Heart right ventricle (tissue), 16 donors: ENCODE measurements around the gene SEPTIN1. TPM values are rescaled to one million over a fixed set of nuclear protein-coding genes. Genes with fewer than 3 reads are reported as not detected.

Source experiments
- ATAC-seq, 8 donors: fragments of 200-7000 bp; cut with Tn5 transposase; one replicate each; pipeline ENCODE4 v1.9.1; 2020; ENCODE audit warnings: mild to moderate bottlenecking in 8 of 8, moderate library complexity in 8 of 8, moderate number of reproducible peaks in 1 of 8
- DNase-seq, 2 donors: peaks; one replicate each; pipeline ENCODE4 v3.0.0-alpha.2; 2020
- H3K27ac ChIP-seq, 10 donors: fragments of 200-600 bp; sonication (generic) in 2 of 10; one replicate each; pipeline versions ENCODE4 v1.5.0 to v1.8.0; 2020 to 2022; ENCODE audit warnings: mild to moderate bottlenecking in 3 of 10
- H3K27me3 ChIP-seq, 7 donors: fragments of 200-600 bp; one replicate each; pipeline ENCODE4 v1.8.0; 2021 to 2022; ENCODE audit warnings: mild to moderate bottlenecking in 2 of 7
- H3K36me3 ChIP-seq, 9 donors: fragments of 200-600 bp; sonication (generic) in 1 of 9; one replicate each; pipeline versions ENCODE4 v1.5.0 to v1.8.0; 2020 to 2022; ENCODE audit warnings: mild to moderate bottlenecking in 2 of 9
- H3K4me1 ChIP-seq, 9 donors: fragments of 200-600 bp; sonication (generic) in 1 of 9; one replicate each; pipeline versions ENCODE4 v1.5.0 to v1.8.0; 2020 to 2022; ENCODE audit warnings: mild to moderate bottlenecking in 4 of 9
- H3K4me3 ChIP-seq, 10 donors: fragments of 200-600 bp; sonication (generic) in 2 of 10; one replicate each; pipeline versions ENCODE4 v1.5.0 to v1.8.0; 2020 to 2022; ENCODE audit warnings: mild to moderate bottlenecking in 7 of 10, moderate library complexity in 2 of 10
- H3K9me3 ChIP-seq, 11 donors: fragments of 200-600 bp in 10 of 11; sonication (generic) in 2 of 11; one replicate each; pipeline versions ENCODE4 v1.5.0 to v1.8.0; 2013 to 2022; ENCODE audit warnings: mild to moderate bottlenecking in 2 of 11, control low read depth in 1 of 11, moderate library complexity in 1 of 11
- WGBS, 2 donors: extraction: QIAGEN DNeasy Blood & Tissue Kit; methylation state at CpG; one replicate each; pipeline ENCODE4 v1.1.7; 2013; ENCODE audit warnings: inconsistent platforms in 1 of 2; 5-methylcytosine and 5-hydroxymethylcytosine counted together
- intact Hi-C, 10 donors: fragments of 100-400 bp; cut with DNase I; formaldehyde crosslinking; loops; one replicate each; pipeline versions ENCODE4 v1.11.1 to v1.14.2; 2022
- polyA plus RNA-seq, 2 donors: library from polyadenylated mRNA; stranded (reverse); fragments of 200-250 nt; gene quantifications; one replicate each; pipeline ENCODE4 v1.2.3, GENCODE V29; 2013
- total RNA-seq, 10 donors: library from RNA; stranded (reverse); fragmentation: NEBNext Ultra II Directional in 3 of 10; extraction: Animal tissue kit (Norgen Biotek cat#: 25700) in 3 of 10; gene quantifications; one replicate each; pipeline versions ENCODE4 v1.2.1 to v1.2.4, GENCODE V29; 2021 to 2023
- TF ChIP-seq, protein P1 (sequence below), 9 donors: fragments of 200-600 bp; sonication (generic) in 2 of 9; IDR thresholded peaks; one replicate each; pipeline versions ENCODE4 v1.5.0 to v1.8.0; 2021 to 2022; ENCODE audit warnings: antibody characterized with exemption in 9 of 9, mild to moderate bottlenecking in 5 of 9, moderate library complexity in 1 of 9
- donor health status: Arrhythmogenic right ventricular cardiomyopathy.
- donor health status: ischemic (EF 13 %, LVEDD 7.1; RV severe dilation, severe dysfunction).
- donor health status: healthy with polysubstance abuse.
- donor health status: DM: no; HTN: yes; CAD: no.
- donor health status: DM: no; HTN: no; CAD: no.
- donor health status: ischemic (EF 25% LVEDD 6.9; RV normal size, moderate dysfunction).
- donor health status: ischemic (EF 25% LVEDD 5.7; RV mildly dilated, moderate dysfunction).
- donor health status: healthy.
- donor health status: DM: yes; HTN: yes; CAD: no.
- donor health status: Ischemic cardiomyopathy.
- donor health status: ischemic (EF 35%, LVEDD 5.7; RV mildly dilated, moderate dysfunction).
- donor health status: nonischemic (EF 11% LVEDD 7.7; RV severe dilation, severe dysfunction).
- donor health status: DM: yes; HTN: yes; CAD: no.
- donor health status: PGD.
- donor health status: ischemic (EF 29% LVEDD 5.4; RV normal size, mild dysfunction).
- donor health status: nonischemic (EF 23%, LVEDD 6.1; RV moderate dilation, normal function).

The SEPTIN1 gene
- total and polyA plus RNA-seq, 12 donors: 0.78 to 6.8 (median 1.4) TPM

DNA sequence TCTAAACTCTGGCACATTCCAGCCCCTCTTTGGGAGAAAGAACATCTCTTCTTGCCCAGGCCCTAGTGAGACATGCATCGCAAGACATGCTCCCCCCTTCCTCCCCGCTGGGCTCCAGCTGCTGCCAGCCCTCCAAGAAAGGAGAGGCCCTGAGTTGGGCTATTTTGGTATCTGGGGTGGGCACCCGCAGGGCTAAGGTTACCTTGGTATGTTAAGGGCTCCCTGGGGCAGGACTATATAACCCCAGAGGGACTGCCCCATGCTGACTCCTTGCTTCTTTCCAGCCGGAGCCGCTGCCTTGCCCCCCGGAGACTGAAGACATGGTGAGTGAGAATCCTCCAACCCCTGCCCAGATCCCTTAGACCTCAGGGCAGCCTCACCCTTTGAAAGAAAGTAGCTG, 7.8 kb downstream of the SEPTIN1 start, which contains the start of gene MYL11:
MYL11 (plus strand) TSS at position 265 of the 400 bp plus-strand sequence; CDS start at position 321, 56 bp downstream.
- Histone ChIP-seq H3K36me3 (no peaks in the 10 kb centered on the region), H3K27ac (no peak within 1 kb of the TSS), H3K9me3 (no peaks in the 10 kb centered on the region), H3K4me3 (no peak within 1 kb of the TSS), H3K4me1 (peaks cover 10 to 37% (median 22%) of the 10 kb centered on the region in 9 donors), H3K27me3 (no peaks in the 10 kb centered on the region)
- no peak for DNase-seq
- ATAC-seq: no peak
- intact Hi-C loops: no loop called here
- TF ChIP-seq, protein P1, sequence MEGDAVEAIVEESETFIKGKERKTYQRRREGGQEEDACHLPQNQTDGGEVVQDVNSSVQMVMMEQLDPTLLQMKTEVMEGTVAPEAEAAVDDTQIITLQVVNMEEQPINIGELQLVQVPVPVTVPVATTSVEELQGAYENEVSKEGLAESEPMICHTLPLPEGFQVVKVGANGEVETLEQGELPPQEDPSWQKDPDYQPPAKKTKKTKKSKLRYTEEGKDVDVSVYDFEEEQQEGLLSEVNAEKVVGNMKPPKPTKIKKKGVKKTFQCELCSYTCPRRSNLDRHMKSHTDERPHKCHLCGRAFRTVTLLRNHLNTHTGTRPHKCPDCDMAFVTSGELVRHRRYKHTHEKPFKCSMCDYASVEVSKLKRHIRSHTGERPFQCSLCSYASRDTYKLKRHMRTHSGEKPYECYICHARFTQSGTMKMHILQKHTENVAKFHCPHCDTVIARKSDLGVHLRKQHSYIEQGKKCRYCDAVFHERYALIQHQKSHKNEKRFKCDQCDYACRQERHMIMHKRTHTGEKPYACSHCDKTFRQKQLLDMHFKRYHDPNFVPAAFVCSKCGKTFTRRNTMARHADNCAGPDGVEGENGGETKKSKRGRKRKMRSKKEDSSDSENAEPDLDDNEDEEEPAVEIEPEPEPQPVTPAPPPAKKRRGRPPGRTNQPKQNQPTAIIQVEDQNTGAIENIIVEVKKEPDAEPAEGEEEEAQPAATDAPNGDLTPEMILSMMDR (IDR thresholded peaks at IDR 0.05): no peak
- WGBS, 2 donors: 79% methylated on average over 6 of the region's 6 CpGs

DNA sequence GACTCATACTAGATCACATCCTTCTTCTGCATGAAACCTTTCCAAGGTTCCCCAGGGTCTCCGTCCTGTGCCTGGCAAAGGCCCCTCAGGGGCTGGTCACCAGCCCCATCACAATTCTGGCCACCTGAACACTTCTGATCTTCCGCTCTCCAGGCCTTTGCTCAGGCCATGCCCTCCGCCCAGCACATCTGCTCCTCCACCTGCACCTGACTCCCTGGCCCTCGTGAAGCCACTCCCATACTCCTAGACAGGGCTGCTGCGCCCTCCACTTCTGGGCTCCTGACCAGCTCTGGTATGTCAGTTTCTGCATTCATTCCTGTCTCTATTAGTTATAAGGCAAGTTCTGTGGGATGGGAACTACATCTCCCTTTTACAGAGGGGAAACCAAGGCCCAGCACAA, 9.6 kb downstream of the SEPTIN1 start:
- Histone ChIP-seq H3K27me3 (no peaks in the 10 kb centered on the region), H3K4me3 (no peak overlapping the region), H3K4me1 (peaks cover 5 to 43% (median 29%) of the 10 kb centered on the region in 9 donors), H3K27ac (no peak overlapping the region), H3K36me3 (no peaks in the 10 kb centered on the region), H3K9me3 (no peaks in the 10 kb centered on the region)
- intact Hi-C loops: no loop called here
- DNase-seq: no peak
- 90 to 92% methylated on average over 5 of the region's 5 CpGs for WGBS, 2 donors
- no peak for ATAC-seq
- TF ChIP-seq, protein P1 (IDR thresholded peaks at IDR 0.05): no peak

- no peak for ATAC-seq
- Histone ChIP-seq H3K4me1 (peaks cover 7 to 43% (median 29%) of the 10 kb centered on the region in 9 donors), H3K36me3 (no peaks in the 10 kb centered on the region), H3K4me3 (no peak overlapping the region), H3K27me3 (no peaks in the 10 kb centered on the region), H3K27ac (peak overlapping the region in 7 of 10 donors; percentile 80 to 96 (median 91)), H3K9me3 (no peaks in the 10 kb centered on the region)
- 71 to 72% methylated on average over 6 of the region's 6 CpGs for WGBS, 2 donors
- DNase-seq: no peak
- TF ChIP-seq, protein P1 (IDR thresholded peaks at IDR 0.05): no peak
- intact Hi-C loops: no loop called here
Observed at GRCh38 chr16:30372038-30372712, 10.2 kb downstream of the SEPTIN1 start.

GRCh38 chr16:30371248-30371816, 11.0 kb downstream of the SEPTIN1 start:
- no peak for ATAC-seq
- peaks cover 12 to 46% (median 33%) of the 10 kb centered on the region in 9 donors for H3K4me1 ChIP-seq

More at GRCh38 chr16:30371248-30371816, 11.0 kb downstream of the SEPTIN1 start:
- no peak for DNase-seq
- Histone ChIP-seq H3K27ac (peak overlapping the region; percentile 61 to 96 (median 87)), H3K9me3 (no peaks in the 10 kb centered on the region), H3K27me3 (no peaks in the 10 kb centered on the region), H3K4me3 (peak overlapping the region in 9 of 10 donors; percentile 25 to 93 (median 56)), H3K36me3 (peaks cover 0 to 7% (median 0%) of the 10 kb centered on the region in 9 donors)
- 22% methylated on average over 11 of the region's 11 CpGs for WGBS, 2 donors
- TF ChIP-seq, protein P1 (IDR thresholded peaks at IDR 0.05): peak in 1 of 9 donors; percentile 28
- intact Hi-C loops: no loop called here
